Measurements from ENCODE around the gene CD3D.
"Not testable (repeated sequence)": the region's sequence is repeated elsewhere in the genome, so short reads cannot be mapped to it uniquely, and the experiment has no call there.

CD3D gene

DNA sequence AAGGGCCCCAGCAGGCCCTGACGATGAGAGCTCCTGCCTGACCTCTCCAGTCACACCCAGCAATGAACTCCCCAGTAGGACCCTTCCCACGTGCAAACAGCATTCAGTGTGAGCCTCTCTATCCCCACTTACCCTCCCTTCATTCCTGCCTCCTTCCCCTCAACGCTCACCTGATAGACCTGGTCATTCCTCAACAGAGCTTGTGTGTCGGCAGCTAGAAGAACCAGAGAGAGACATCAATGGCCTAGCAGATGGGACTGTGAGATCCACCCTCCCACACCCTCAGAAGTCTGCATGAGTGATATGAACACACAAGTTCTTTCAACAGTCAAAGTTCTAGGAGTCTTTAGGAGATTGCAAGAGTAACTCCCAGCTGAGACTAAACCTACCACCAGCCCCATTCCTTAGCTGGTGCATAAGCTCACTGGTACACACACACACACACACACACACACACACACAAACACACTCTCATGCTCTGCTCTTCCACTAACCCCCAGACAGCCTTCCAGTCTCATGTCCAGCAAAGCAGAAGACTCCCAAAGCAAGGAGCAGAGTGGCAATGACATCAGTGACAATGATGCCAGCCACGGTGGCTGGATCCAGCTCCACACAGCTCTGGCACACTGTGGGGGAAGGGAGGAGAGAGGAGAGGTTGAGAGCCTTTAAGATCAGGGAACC lies 3.1 kb downstream of the CD3D start:
- no peak for DNase-seq (ENCODE audit: low spot score)

GRCh38 chr11:118338637-118339061 lies 3.9 kb downstream of the CD3D start:
- DNase-seq (ENCODE audit: low spot score): no peak

GRCh38 chr11:118334745-118335144 lies 7.8 kb downstream of the CD3D start:
- no peak for DNase-seq (ENCODE audit: low spot score)

DNA sequence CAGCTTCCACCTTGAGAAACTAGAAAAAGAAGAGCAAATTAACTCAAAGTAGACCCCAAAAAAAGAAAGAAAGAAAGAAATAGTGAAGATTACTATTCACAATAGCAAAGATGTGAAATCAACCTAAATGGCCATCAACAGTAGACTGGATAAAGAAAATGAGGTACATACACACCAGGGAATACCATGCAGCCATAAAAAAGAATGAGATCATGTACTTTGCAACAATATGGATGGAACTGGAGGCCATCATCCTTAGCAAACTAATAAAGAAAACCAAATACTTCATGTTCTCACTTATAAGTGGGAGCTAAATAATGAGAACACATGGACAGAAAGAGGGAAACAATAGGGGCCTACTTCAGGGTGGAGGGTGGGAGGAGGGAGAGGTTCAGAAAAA lies 13.8 kb downstream of the CD3D start:
- DNase-seq (ENCODE audit: low spot score): no peak

DNA sequence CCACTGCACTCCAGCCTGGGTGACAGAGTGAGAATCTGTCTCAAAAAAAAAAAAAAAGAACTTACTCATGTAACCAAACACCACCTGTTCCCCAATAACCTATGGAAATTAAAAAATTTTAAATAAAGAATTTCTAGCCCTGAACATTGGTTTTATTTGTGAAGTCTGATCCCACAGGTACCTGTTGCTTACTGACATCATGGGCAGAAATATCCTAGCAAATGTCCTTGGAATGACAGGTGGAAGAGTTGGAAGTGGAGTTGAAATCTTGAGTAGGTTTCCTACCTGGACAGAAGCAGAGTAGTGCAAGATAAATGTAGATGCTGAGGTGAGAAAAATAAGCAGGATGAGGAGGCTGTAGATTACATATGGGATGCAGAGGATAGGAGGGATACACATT lies 17.2 kb downstream of the CD3D start:
- DNase-seq (ENCODE audit: low spot score): no peak

- DNase-seq (ENCODE audit: low spot score): no peak
Measured at GRCh38 chr11:118322721-118323120, 19.8 kb downstream of the CD3D start.

DNA sequence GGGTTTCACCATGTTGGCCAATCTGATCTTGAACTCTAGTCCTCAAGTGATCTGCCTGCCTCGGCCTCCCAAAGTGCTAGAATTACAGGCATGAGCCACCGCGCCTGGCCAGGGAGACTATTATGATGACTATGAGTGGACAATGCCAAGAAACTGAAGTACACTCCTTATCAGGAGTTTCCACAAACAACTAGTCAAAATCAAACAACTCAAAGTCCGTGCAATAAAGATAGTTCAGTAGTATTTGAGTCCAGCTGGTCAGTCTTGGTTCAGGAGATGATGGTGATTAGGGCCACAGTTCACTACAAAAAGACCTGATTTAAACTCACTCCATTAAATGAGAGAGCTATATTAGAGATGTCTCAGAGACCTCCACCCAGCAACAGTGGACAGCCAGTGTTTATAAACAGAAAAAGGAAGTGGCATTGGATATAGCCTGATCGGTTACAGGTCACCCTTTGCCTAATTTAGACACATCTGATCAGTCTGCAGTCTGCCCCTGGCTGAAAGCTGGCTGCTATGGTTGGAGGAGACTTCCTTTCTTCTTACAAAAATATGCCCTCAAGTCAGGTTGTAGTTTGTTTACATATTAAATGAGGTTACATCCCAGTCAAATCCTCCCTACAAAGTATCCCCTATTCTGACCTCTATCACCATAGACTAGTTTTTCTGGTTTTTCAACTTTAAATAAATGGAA lies 21.0 kb downstream of the CD3D start:
- no peak for DNase-seq (ENCODE audit: low spot score)

DNA sequence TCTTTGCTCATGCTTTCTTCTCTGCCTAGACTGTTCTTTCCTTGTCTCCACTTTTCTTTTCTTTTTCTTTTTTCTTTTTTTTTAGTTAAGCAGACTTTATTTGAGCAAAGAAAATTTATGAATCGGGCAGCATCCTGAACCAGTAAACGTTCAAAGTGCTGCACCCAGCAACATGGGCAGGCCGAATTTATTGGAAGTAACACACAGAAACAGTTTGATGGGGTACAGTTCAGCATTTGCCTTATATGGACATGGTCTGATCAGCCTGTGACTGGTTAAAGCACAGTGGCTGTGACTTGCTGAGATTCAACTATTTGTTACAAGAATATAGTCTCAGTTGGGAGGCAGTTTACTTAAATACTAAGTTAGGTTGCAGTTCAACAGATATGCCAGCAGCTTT lies 22.0 kb downstream of the CD3D start:
- no peak for DNase-seq (ENCODE audit: low spot score)

- no peak for DNase-seq (ENCODE audit: low spot score)
Measured at GRCh38 chr11:118319337-118319707, 23.2 kb downstream of the CD3D start.

DNA sequence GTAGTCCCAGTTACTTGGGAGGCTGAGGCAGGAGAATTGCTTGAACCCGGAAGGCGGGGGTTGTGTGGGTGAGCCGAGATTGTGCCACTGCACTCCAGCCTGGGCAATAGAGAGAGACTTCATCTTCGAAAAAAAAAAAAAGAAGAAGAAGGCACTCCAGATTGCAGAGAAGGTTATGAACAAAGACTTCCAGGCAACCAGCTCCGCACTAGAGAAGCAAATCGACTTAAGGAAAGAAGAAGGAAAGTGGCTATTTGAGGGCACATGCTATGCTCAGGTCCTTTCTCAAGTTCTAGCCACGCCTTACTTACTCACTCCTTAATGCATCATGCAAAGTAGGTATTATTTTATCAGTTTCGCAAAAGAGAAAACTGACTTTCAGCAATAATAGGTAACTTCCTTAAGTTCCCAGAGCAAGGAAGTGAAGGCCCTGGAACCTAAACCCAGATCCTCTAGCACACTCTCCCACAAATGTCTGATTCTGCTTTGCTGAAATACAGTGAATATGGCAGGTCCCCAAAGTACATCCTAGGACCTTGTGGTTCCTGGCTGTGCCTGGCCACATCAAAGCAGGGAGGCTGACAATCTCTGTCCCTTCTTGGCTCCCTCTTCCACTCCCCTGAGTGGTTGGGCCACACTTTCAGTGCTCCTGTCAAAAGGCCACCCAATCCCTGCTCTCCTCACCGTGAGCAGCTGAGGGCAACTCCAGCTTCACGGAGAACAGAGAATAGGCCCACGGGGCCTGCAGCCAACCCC lies 23.7 kb downstream of the CD3D start:
- DNase-seq (ENCODE audit: low spot score): no peak

- no peak for DNase-seq (ENCODE audit: low spot score)
Measured at GRCh38 chr11:118318124-118318523, 24.4 kb downstream of the CD3D start.

GRCh38 chr11:118314988-118315411 lies 27.5 kb downstream of the CD3D start:
- DNase-seq (ENCODE audit: low spot score): no peak

DNA sequence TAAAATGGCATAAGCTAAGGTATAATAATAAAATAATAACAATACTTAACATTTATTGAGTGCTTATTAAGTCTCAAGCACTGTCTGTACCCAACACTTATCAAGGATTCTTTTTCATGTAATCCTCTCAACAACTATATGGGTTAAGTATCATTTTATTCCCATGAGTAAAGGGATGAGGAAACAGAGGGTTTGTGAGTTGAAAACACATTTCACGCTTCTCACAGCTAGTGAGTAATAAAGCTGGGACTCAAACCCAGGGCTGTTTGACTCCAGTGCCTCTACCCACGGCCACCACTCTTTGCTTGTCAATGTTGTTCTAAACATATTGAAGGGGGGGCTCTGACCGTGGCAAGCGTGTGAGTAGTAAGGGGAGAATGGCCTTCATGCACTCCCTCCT lies 29.3 kb downstream of the CD3D start:
- no peak for DNase-seq (ENCODE audit: low spot score)

GRCh38 chr11:118312328-118312727 lies 30.2 kb downstream of the CD3D start:
- DNase-seq (ENCODE audit: low spot score): no peak

DNA sequence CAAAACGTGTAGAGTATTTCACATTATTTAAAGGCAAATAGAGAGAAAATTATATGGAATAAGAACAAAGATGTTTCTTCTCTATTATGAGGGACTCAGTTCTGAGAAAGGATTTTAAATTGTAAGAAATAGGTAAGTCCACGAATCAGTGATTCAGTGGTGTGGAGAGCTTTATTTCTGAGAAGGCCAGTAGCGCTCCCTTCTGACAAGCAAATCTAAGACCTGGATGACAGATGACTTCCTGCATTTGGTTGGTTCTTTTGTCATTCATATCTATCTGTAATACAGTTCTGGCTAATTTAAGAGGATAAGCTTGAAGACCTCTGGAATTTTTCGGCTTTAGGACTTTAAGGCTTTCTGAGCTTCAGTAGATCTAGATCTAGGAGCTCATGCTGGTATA lies 31.0 kb downstream of the CD3D start:
- no peak for DNase-seq (ENCODE audit: low spot score)

- no peak for DNase-seq (ENCODE audit: low spot score)
Measured at GRCh38 chr11:118310781-118311485, 31.6 kb downstream of the CD3D start.

GRCh38 chr11:118310271-118310670 lies 32.2 kb downstream of the CD3D start:
- no peak for DNase-seq (ENCODE audit: low spot score)

GRCh38 chr11:118308995-118309528 lies 33.4 kb downstream of the CD3D start:
- DNase-seq (ENCODE audit: low spot score): not testable (repeated sequence)

GRCh38 chr11:118306556-118306955 lies 35.9 kb downstream of the CD3D start:
- DNase-seq (ENCODE audit: low spot score): no peak

- no peak for DNase-seq (ENCODE audit: low spot score)
Measured at GRCh38 chr11:118305726-118306125, 36.8 kb downstream of the CD3D start.

DNA sequence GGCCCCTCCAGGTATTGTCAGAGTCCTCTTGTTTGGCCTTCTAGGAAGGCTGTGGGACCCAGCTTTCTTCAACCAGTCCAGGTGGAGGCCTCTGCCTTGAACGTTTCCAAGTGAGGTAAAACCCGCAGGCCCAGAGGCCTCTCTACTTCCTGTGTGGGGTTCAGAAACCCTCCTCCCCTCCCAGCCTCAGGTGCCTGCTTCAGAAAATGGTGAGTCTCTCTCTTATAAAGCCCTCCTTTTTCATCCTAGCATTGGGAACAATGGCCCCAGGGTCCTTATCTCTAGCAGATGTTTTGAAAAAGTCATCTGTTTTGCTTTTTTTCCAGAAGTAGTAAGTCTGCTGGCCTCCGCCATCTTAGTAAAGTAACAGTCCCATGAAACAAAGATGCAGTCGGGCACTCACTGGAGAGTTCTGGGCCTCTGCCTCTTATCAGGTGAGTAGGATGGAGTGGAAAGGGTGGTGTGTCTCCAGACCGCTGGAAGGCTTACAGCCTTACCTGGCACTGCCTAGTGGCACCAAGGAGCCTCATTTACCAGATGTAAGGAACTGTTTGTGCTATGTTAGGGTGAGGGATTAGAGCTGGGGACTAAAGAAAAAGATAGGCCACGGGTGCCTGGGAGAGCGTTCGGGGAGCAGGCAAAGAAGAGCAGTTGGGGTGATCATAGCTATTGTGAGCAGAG lies 37.8 kb downstream of the CD3D start, which contains the start of gene CD3E:
Gene CD3E (plus strand): TSS at position 163 of the 681 bp plus-strand sequence. CDS start 223 bp downstream, at position 386.
- no peak for DNase-seq (ENCODE audit: low spot score)

DNA sequence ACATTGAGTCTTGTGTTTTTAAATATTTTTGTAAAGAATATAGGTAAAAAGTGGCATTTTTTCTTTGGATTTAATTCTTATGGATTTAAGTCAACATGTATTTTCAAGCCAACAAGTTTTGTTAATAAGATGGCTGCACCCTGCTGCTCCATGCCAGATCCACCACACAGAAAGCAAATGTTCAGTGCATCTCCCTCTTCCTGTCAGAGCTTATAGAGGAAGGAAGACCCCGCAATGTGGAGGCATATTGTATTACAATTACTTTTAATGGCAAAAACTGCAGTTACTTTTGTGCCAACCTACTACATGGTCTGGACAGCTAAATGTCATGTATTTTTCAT lies 38.3 kb downstream of the CD3D start:
- DNase-seq (ENCODE audit: low spot score): no peak
